Fibroblast of the conjunctiva (primary cell): ENCODE measurements around the gene PPP2R1B.

ENCODE experiments used
- DNase-seq: peaks from one replicate; pipeline ENCODE4 v3.0.0-alpha.2; 2010; ENCODE audit warnings: low read depth

The PPP2R1B gene

DNA sequence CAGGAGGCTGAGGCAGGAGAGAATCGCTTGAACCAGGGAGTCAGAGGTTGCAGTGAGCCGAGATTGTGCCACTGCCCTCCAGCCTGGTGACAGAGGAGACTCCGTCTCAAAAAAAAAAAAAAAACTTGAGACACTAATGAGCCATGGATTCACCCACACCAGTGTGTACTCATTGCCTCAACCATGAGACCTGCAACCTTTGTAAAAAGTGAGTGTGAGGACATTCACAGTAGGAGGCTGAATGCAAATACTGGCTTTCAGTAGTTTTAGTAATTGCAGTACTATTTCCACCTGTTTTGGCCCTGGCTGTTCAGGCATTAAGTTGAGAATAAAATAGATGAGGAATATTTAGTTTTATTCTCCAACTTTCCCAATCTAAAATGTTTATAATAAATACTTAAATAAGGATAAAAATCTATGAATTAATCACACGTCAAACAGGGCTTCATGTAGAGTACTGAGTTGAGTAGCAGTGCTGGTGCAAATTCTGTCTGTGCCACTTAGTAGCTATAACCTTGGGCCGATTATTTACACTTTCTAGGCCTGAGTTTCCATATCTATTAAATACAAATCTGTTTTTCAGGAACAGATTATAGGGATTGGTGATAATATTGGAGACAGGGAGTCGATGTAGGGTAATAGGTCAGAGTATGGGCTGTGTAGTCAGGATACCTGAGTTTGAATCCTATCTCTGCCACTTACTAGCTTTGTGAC lies 72.8 kb downstream of the PPP2R1B start:
- no peak for DNase-seq

GRCh38 chr11:111691741-111692140 lies 74.4 kb downstream of the PPP2R1B start:
- DNase-seq: no peak

- no peak for DNase-seq
Measured at GRCh38 chr11:111691176-111691575, 75.0 kb downstream of the PPP2R1B start.

GRCh38 chr11:111688013-111688412 lies 78.2 kb downstream of the PPP2R1B start:
- no peak for DNase-seq

GRCh38 chr11:111684251-111684650 lies 81.9 kb downstream of the PPP2R1B start:
- no peak for DNase-seq

GRCh38 chr11:111683806-111684205 lies 82.4 kb downstream of the PPP2R1B start:
- no peak for DNase-seq

GRCh38 chr11:111680486-111681175 lies 85.6 kb downstream of the PPP2R1B start:
- no peak for DNase-seq
